HepG2 (cell line): ENCODE data around the gene RIPOR3. TPM values are rescaled to one million over a fixed set of nuclear protein-coding genes. Genes with fewer than 3 reads are reported as not detected.

Source experiments
- EED ChIP-seq: sonication (generic); formaldehyde crosslinking; IDR thresholded peaks from 2 replicates; pipeline ENCODE4 v1.5.0; 2020; ENCODE audit warnings: mild to moderate bottlenecking, missing genetic modification reagents
- EZH2 ChIP-seq: conservative IDR thresholded peaks from 2 replicates; pipeline ENCODE4 v1.6.1; 2012; ENCODE audit warnings: mild to moderate bottlenecking, low read depth, low read length, moderate library complexity
- FOXK1 ChIP-seq: sonication (generic); formaldehyde crosslinking; IDR thresholded peaks from 2 replicates; pipeline ENCODE4 v1.4.0; 2020; ENCODE audit warnings: low read depth, missing genetic modification reagents, borderline replicate concordance
- MLLT10 ChIP-seq: sonication (generic); formaldehyde crosslinking; IDR thresholded peaks from 2 replicates; pipeline ENCODE4 v1.4.0; 2020; ENCODE audit warnings: missing genetic modification reagents
- POLR2AphosphoS5 ChIP-seq: IDR thresholded peaks from 2 replicates; pipeline ENCODE4 v1.6.1; 2012; ENCODE audit warnings: low read depth, low read length
- SNRNP70 ChIP-seq: fragments of 200-400 bp; formaldehyde crosslinking; IDR thresholded peaks from 2 replicates; pipeline ENCODE4 v1.6.1; 2017; ENCODE audit warnings: mild to moderate bottlenecking, low read depth, low read length, moderate library complexity
- SOX13 ChIP-seq, 3 experiments: fragments of 450-650 bp in 1 of 3; sonication (generic) in 1 of 3; formaldehyde crosslinking in 1 of 3; IDR thresholded peaks in 2 of 3; conservative IDR thresholded peaks in 1 of 3; 2 replicates each; pipeline versions ENCODE4 v1.5.0 to v1.6.1; 2016 to 2020; ENCODE audit warnings: antibody characterized with exemption in 1 of 3, mild to moderate bottlenecking in 1 of 3, missing compliant biosample characterization in 1 of 3, missing genetic modification reagents in 1 of 3, moderate library complexity in 1 of 3
- TCF12 ChIP-seq, 2 experiments: fragments of 450-650 bp in 1 of 2; sonication (generic) in 1 of 2; formaldehyde crosslinking in 1 of 2; IDR thresholded peaks; 2 replicates each; pipeline versions ENCODE4 v1.6.1 to v1.8.0; 2017 to 2022; ENCODE audit warnings: antibody characterized with exemption in 1 of 2, mild to moderate bottlenecking in 1 of 2, missing genetic modification reagents in 1 of 2, moderate library complexity in 1 of 2
- ZNF121 ChIP-seq: sonication (generic); formaldehyde crosslinking; IDR thresholded peaks from 2 replicates; pipeline ENCODE4 v1.5.0; 2020; ENCODE audit warnings: mild to moderate bottlenecking, missing genetic modification reagents
- ZNF234 ChIP-seq: sonication (generic); formaldehyde crosslinking; conservative IDR thresholded peaks from 2 replicates; pipeline ENCODE4 v1.5.1; 2020; ENCODE audit warnings: mild to moderate bottlenecking, missing genetic modification reagents
- ZNF337 ChIP-seq: sonication (generic); formaldehyde crosslinking; IDR thresholded peaks from 2 replicates; pipeline ENCODE4 v1.5.1; 2020; ENCODE audit warnings: missing genetic modification reagents, low read depth, mild to moderate bottlenecking, borderline replicate concordance
- ZNF446 ChIP-seq: sonication (generic); formaldehyde crosslinking; IDR thresholded peaks from 2 replicates; pipeline ENCODE4 v1.5.0; 2020; ENCODE audit warnings: mild to moderate bottlenecking, missing genetic modification reagents
- ZNF563 ChIP-seq: sonication (generic); formaldehyde crosslinking; IDR thresholded peaks from 2 replicates; pipeline ENCODE4 v1.8.0; 2022; ENCODE audit warnings: mild to moderate bottlenecking, moderate library complexity, missing genetic modification reagents
- ZNF629 ChIP-seq: sonication (generic); formaldehyde crosslinking; conservative IDR thresholded peaks from 2 replicates; pipeline ENCODE4 v1.5.0; 2020; ENCODE audit warnings: missing genetic modification reagents
- ZNF652 ChIP-seq: IDR thresholded peaks from 2 replicates; pipeline ENCODE4 v1.6.1; 2016; ENCODE audit warnings: low read depth, borderline replicate concordance
- ZSCAN21 ChIP-seq: sonication (generic); formaldehyde crosslinking; IDR thresholded peaks from 2 replicates; pipeline ENCODE4 v1.8.0; 2022; ENCODE audit warnings: mild to moderate bottlenecking, missing genetic modification reagents, moderate library complexity, borderline replicate concordance
- polyA plus RNA-seq, 8 experiments: library from polyadenylated mRNA; depleted of rRNA in 3 of 8; stranded (reverse) in 7 of 8; unstranded in 1 of 8; fragments of >200 nt; fragmentation: Illumina TruSeq in 4 of 8; extraction: Trizol in 4 of 8; gene quantifications; 2 replicates each; pipeline versions ENCODE4 v1.2.1 to v1.2.3, GENCODE V29; 2011 to 2016; ENCODE audit warnings: low read depth in 4 of 8, missing spikeins in 1 of 8, mixed read lengths in 1 of 8; ENCODE audit not compliant: insufficient read depth in 1 of 8
- total RNA-seq, 5 experiments: library from RNA; depleted of rRNA; stranded (reverse); fragments of >200 nt; fragmentation: Illumina TruSeq; extraction: Trizol; gene quantifications; 2 replicates each; pipeline ENCODE4 v1.2.3, GENCODE V29; 2016; ENCODE audit warnings: low read depth in 1 of 5
- TF ChIP-seq, protein P1 (sequence below): sonication (generic); formaldehyde crosslinking; IDR thresholded peaks from 2 replicates; pipeline ENCODE4 v1.9.0; 2022; ENCODE audit warnings: missing genetic modification reagents, mild to moderate bottlenecking, borderline replicate concordance
- TF ChIP-seq, protein P2 (sequence below): sonication (generic); formaldehyde crosslinking; IDR thresholded peaks from 2 replicates; pipeline ENCODE4 v1.4.0; 2020; ENCODE audit warnings: missing genetic modification reagents, borderline replicate concordance
- TF ChIP-seq, protein P3 (sequence below): sonication (generic); formaldehyde crosslinking; IDR thresholded peaks from 2 replicates; pipeline ENCODE4 v1.5.0; 2020; ENCODE audit warnings: missing genetic modification reagents
- TF ChIP-seq, protein P4 (sequence below): IDR thresholded peaks from 2 replicates; pipeline ENCODE4 v1.6.1; 2012; ENCODE audit warnings: low read depth, low read length, improper control_type of control experiment

The RIPOR3 gene
- total and polyA plus RNA-seq, 2 of the 13 experiments (the other 11 are each of a cell fraction or from before 2014, with no cell fraction given): 0.18 TPM; not detected in 1

DNA sequence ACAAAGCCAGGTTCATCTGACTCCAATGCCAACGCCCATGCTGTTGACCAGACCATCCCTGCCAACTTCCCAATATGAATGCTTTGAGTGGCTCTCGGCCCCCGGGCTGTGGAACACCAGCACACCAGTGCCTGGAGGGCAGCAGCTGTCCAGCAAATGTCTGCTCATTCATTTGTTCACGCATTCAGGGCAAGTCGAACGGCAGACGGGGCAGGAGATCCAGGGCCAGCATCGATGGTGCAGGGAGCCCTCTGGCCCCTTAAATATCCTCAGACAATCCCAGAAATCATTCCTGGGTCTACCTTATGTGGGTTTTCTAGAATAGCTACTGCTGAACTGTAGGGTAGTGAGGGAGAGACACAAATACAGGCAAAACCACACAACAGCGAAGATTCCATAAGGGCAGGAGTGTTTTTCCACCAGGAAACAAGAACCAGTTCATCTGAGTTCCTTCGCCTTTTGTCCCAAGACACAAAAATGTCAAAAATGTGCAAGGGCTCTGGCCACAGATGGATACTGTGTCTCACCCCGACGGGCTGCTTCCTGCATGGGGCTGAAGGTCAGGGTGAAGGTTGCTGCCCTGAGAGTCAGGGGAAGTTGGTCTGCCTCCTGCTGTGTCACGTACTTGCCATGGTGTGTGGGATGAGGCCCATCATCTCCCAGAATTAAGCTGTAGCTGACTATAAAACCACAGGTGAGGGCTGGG is 15.5 kb downstream of the RIPOR3 start (continued):
- TF ChIP-seq, protein P1, sequence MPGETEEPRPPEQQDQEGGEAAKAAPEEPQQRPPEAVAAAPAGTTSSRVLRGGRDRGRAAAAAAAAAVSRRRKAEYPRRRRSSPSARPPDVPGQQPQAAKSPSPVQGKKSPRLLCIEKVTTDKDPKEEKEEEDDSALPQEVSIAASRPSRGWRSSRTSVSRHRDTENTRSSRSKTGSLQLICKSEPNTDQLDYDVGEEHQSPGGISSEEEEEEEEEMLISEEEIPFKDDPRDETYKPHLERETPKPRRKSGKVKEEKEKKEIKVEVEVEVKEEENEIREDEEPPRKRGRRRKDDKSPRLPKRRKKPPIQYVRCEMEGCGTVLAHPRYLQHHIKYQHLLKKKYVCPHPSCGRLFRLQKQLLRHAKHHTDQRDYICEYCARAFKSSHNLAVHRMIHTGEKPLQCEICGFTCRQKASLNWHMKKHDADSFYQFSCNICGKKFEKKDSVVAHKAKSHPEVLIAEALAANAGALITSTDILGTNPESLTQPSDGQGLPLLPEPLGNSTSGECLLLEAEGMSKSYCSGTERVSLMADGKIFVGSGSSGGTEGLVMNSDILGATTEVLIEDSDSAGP (CRISPR knock-in tag): peak; percentile 70; the same call in 1 of the 2 replicates
- TF ChIP-seq FOXK1 (CRISPR knock-in tag) (no peak), ZNF629 (no peak; the same call in 1 of the 2 replicates), ZNF446 (CRISPR knock-in tag) (no peak), ZNF563 (CRISPR knock-in tag) (peak; percentile 57; the same call in 1 of the 2 replicates), ZSCAN21 (0 out of 2 replicates have a peak, but pooled peaks have one; percentile 24), SNRNP70 (no peak), ZNF337 (CRISPR knock-in tag) (peak; percentile 78; the same call in 1 of the 2 replicates), SOX13 (IDR thresholded peaks at IDR 0.05) (peak; percentile 32; the same call in 1 of the 2 replicates), SOX13 (CRISPR knock-in tag; conservative IDR thresholded peaks at IDR 0.05 in 1 of 2, IDR thresholded peaks at IDR 0.05 in 1 of 2) (peak; percentile 52 to 87; a peak in 3 of 4 replicates), ZNF652 (no peak), TCF12 (IDR thresholded peaks at IDR 0.05) (no peak), TCF12 (CRISPR knock-in tag; IDR thresholded peaks at IDR 0.05) (no peak), ZNF234 (CRISPR knock-in tag) (no peak), POLR2AphosphoS5 (no peak), ZNF121 (CRISPR knock-in tag) (no peak), MLLT10 (CRISPR knock-in tag) (no peak), EED (CRISPR knock-in tag) (no peak), EZH2 (no peak)
- TF ChIP-seq, protein P2, sequence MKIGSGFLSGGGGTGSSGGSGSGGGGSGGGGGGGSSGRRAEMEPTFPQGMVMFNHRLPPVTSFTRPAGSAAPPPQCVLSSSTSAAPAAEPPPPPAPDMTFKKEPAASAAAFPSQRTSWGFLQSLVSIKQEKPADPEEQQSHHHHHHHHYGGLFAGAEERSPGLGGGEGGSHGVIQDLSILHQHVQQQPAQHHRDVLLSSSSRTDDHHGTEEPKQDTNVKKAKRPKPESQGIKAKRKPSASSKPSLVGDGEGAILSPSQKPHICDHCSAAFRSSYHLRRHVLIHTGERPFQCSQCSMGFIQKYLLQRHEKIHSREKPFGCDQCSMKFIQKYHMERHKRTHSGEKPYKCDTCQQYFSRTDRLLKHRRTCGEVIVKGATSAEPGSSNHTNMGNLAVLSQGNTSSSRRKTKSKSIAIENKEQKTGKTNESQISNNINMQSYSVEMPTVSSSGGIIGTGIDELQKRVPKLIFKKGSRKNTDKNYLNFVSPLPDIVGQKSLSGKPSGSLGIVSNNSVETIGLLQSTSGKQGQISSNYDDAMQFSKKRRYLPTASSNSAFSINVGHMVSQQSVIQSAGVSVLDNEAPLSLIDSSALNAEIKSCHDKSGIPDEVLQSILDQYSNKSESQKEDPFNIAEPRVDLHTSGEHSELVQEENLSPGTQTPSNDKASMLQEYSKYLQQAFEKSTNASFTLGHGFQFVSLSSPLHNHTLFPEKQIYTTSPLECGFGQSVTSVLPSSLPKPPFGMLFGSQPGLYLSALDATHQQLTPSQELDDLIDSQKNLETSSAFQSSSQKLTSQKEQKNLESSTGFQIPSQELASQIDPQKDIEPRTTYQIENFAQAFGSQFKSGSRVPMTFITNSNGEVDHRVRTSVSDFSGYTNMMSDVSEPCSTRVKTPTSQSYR (CRISPR knock-in tag): no peak; the same call in 1 of the 2 replicates
- TF ChIP-seq, protein P3, sequence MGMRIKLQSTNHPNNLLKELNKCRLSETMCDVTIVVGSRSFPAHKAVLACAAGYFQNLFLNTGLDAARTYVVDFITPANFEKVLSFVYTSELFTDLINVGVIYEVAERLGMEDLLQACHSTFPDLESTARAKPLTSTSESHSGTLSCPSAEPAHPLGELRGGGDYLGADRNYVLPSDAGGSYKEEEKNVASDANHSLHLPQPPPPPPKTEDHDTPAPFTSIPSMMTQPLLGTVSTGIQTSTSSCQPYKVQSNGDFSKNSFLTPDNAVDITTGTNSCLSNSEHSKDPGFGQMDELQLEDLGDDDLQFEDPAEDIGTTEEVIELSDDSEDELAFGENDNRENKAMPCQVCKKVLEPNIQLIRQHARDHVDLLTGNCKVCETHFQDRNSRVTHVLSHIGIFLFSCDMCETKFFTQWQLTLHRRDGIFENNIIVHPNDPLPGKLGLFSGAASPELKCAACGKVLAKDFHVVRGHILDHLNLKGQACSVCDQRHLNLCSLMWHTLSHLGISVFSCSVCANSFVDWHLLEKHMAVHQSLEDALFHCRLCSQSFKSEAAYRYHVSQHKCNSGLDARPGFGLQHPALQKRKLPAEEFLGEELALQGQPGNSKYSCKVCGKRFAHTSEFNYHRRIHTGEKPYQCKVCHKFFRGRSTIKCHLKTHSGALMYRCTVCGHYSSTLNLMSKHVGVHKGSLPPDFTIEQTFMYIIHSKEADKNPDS: peak; percentile 22; the same call in 1 of the 2 replicates
- TF ChIP-seq, protein P4, sequence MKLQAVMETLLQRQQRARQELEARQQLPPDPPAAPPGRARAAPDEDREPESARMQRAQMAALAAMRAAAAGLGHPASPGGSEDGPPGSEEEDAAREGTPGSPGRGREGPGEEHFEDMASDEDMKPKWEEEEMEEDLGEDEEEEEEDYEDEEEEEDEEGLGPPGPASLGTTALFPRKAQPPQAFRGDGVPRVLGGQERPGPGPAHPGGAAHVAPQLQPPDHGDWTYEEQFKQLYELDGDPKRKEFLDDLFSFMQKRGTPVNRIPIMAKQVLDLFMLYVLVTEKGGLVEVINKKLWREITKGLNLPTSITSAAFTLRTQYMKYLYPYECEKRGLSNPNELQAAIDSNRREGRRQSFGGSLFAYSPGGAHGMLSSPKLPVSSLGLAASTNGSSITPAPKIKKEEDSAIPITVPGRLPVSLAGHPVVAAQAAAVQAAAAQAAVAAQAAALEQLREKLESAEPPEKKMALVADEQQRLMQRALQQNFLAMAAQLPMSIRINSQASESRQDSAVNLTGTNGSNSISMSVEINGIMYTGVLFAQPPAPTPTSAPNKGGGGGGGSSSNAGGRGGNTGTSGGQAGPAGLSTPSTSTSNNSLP: no peak
